ENCODE data around the gene SH2B2.

GRCh38 chr7:102248081-102248455, 38.6 kb upstream of the SH2B2 start:
- TF ChIP-seq CTCF (IDR thresholded peaks at IDR 0.05) (no peak), POLR2A (IDR thresholded peaks at IDR 0.05) (no peak)

Data from lower leg skin (tissue), 3 donors.